ENCODE data around the gene CNKSR1.

CNKSR1 gene

GRCh38 chr1:26190373-26190987 is 13.2 kb downstream of the CNKSR1 start, which contains the start of gene CATSPER4:
CATSPER4 (plus strand) TSS chr1:26190602; CDS start chr1:26190628, 26 bp downstream.
- H3K27me3 ChIP-seq (ENCODE audit: insufficient read depth, low read length): no peaks in the 10 kb centered on the region
- H3K9ac ChIP-seq (ENCODE audit: low read depth, low read length): no peak within 1 kb of the TSS; the same call in 1 of the 2 replicates

GRCh38 chr1:26191739-26192138 is 14.4 kb downstream of the CNKSR1 start:
- no peaks in the 10 kb centered on the region for H3K36me3 ChIP-seq (ENCODE audit: insufficient read depth, low read depth, low read length)
- H3K9me3 ChIP-seq (ENCODE audit: insufficient read depth, low read depth, low read length): no peaks in the 10 kb centered on the region
- no peak overlapping the region for H3K4me3 ChIP-seq (ENCODE audit: low read length)
- no peak overlapping the region for H3K9ac ChIP-seq (ENCODE audit: low read depth, low read length)
- no peaks in the 10 kb centered on the region for H3K27me3 ChIP-seq (ENCODE audit: insufficient read depth, low read length)
- peaks cover 4% of the 10 kb centered on the region; the same call in 1 of the 2 replicates for H3K4me1 ChIP-seq (ENCODE audit: insufficient read depth, low read length)
- H3K27ac ChIP-seq (ENCODE audit: low read length): no peak overlapping the region

More at GRCh38 chr1:26190373-26190987, 13.2 kb downstream of the CNKSR1 start, which contains the start of gene CATSPER4:
- Histone ChIP-seq H3K9me3 (ENCODE audit: insufficient read depth, low read depth, low read length) (no peaks in the 10 kb centered on the region), H3K36me3 (ENCODE audit: insufficient read depth, low read depth, low read length) (0 out of 2 replicates have a peak, but pooled peaks cover 5% of the 10 kb centered on the region), H3K27ac (ENCODE audit: low read length) (no peak within 1 kb of the TSS), H3K4me3 (ENCODE audit: low read length) (peak within 1 kb of the TSS; percentile 11; the same call in 1 of the 2 replicates), H3K4me1 (ENCODE audit: insufficient read depth, low read length) (peaks cover 4% of the 10 kb centered on the region; the same call in 1 of the 2 replicates)

- Histone ChIP-seq H3K4me3 (ENCODE audit: low read length) (no peak overlapping the region), H3K9me3 (ENCODE audit: insufficient read depth, low read depth, low read length) (no peaks in the 10 kb centered on the region), H3K4me1 (ENCODE audit: insufficient read depth, low read length) (peaks cover 2% of the 10 kb centered on the region; the same call in 1 of the 2 replicates), H3K27ac (ENCODE audit: low read length) (no peak overlapping the region), H3K36me3 (ENCODE audit: insufficient read depth, low read depth, low read length) (no peaks in the 10 kb centered on the region), H3K27me3 (ENCODE audit: insufficient read depth, low read length) (no peaks in the 10 kb centered on the region), H3K9ac (ENCODE audit: low read depth, low read length) (no peak overlapping the region)
These were observed 18.5 kb downstream of the CNKSR1 start for GRCh38 chr1:26195805-26196204.

GRCh38 chr1:26197301-26197700 is 20.0 kb downstream of the CNKSR1 start:
- Histone ChIP-seq H3K9ac (ENCODE audit: low read depth, low read length) (no peak overlapping the region), H3K4me3 (ENCODE audit: low read length) (no peak overlapping the region), H3K27me3 (ENCODE audit: insufficient read depth, low read length) (no peaks in the 10 kb centered on the region; the same call in 1 of the 2 replicates), H3K36me3 (ENCODE audit: insufficient read depth, low read depth, low read length) (no peaks in the 10 kb centered on the region), H3K9me3 (ENCODE audit: insufficient read depth, low read depth, low read length) (no peaks in the 10 kb centered on the region), H3K27ac (ENCODE audit: low read length) (no peak overlapping the region), H3K4me1 (ENCODE audit: insufficient read depth, low read length) (no peaks in the 10 kb centered on the region)

- H3K9me3 ChIP-seq (ENCODE audit: insufficient read depth, low read depth, low read length): no peaks in the 10 kb centered on the region
- no peak overlapping the region for H3K9ac ChIP-seq (ENCODE audit: low read depth, low read length)
- H3K27ac ChIP-seq (ENCODE audit: low read length): no peak overlapping the region
- H3K36me3 ChIP-seq (ENCODE audit: insufficient read depth, low read depth, low read length): no peaks in the 10 kb centered on the region
- no peaks in the 10 kb centered on the region; the same call in 1 of the 2 replicates for H3K27me3 ChIP-seq (ENCODE audit: insufficient read depth, low read length)
- H3K4me1 ChIP-seq (ENCODE audit: insufficient read depth, low read length): no peaks in the 10 kb centered on the region
- H3K4me3 ChIP-seq (ENCODE audit: low read length): no peak overlapping the region
These were observed 20.5 kb downstream of the CNKSR1 start for GRCh38 chr1:26197813-26198212.

- Histone ChIP-seq H3K27ac (ENCODE audit: low read length) (no peak overlapping the region), H3K9me3 (ENCODE audit: insufficient read depth, low read depth, low read length) (no peaks in the 10 kb centered on the region), H3K4me1 (ENCODE audit: insufficient read depth, low read length) (no peaks in the 10 kb centered on the region), H3K9ac (ENCODE audit: low read depth, low read length) (no peak overlapping the region), H3K4me3 (ENCODE audit: low read length) (peak overlapping the region; percentile 48; the same call in 1 of the 2 replicates), H3K36me3 (ENCODE audit: insufficient read depth, low read depth, low read length) (no peaks in the 10 kb centered on the region), H3K27me3 (ENCODE audit: insufficient read depth, low read length) (no peaks in the 10 kb centered on the region; the same call in 1 of the 2 replicates)
These were observed 23.1 kb downstream of the CNKSR1 start for GRCh38 chr1:26200413-26200812.

GRCh38 chr1:26203642-26204318 is 26.5 kb downstream of the CNKSR1 start:
- H3K36me3 ChIP-seq (ENCODE audit: insufficient read depth, low read depth, low read length): no peaks in the 10 kb centered on the region
- no peaks in the 10 kb centered on the region; the same call in 1 of the 2 replicates for H3K27me3 ChIP-seq (ENCODE audit: insufficient read depth, low read length)

GRCh38 chr1:26210147-26210870 is 33.0 kb downstream of the CNKSR1 start:
- H3K9ac ChIP-seq (ENCODE audit: low read depth, low read length): no peak overlapping the region
- H3K9me3 ChIP-seq (ENCODE audit: insufficient read depth, low read depth, low read length): no peaks in the 10 kb centered on the region
- H3K27me3 ChIP-seq (ENCODE audit: insufficient read depth, low read length): 0 out of 2 replicates have a peak, but pooled peaks cover 3% of the 10 kb centered on the region
- no peaks in the 10 kb centered on the region for H3K4me1 ChIP-seq (ENCODE audit: insufficient read depth, low read length)
- no peak overlapping the region for H3K4me3 ChIP-seq (ENCODE audit: low read length)
- H3K36me3 ChIP-seq (ENCODE audit: insufficient read depth, low read depth, low read length): no peaks in the 10 kb centered on the region
- no peak overlapping the region for H3K27ac ChIP-seq (ENCODE audit: low read length)

More at GRCh38 chr1:26203642-26204318, 26.5 kb downstream of the CNKSR1 start:
- H3K9ac ChIP-seq (ENCODE audit: low read depth, low read length): no peak overlapping the region
- H3K9me3 ChIP-seq (ENCODE audit: insufficient read depth, low read depth, low read length): no peaks in the 10 kb centered on the region
- H3K4me3 ChIP-seq (ENCODE audit: low read length): no peak overlapping the region
- no peak overlapping the region for H3K27ac ChIP-seq (ENCODE audit: low read length)
- no peaks in the 10 kb centered on the region for H3K4me1 ChIP-seq (ENCODE audit: insufficient read depth, low read length)

GRCh38 chr1:26212726-26213125 is 35.4 kb downstream of the CNKSR1 start:
- Histone ChIP-seq H3K4me3 (ENCODE audit: low read length) (no peak overlapping the region), H3K9me3 (ENCODE audit: insufficient read depth, low read depth, low read length) (no peaks in the 10 kb centered on the region), H3K27me3 (ENCODE audit: insufficient read depth, low read length) (0 out of 2 replicates have a peak, but pooled peaks cover 3% of the 10 kb centered on the region), H3K27ac (ENCODE audit: low read length) (no peak overlapping the region), H3K9ac (ENCODE audit: low read depth, low read length) (no peak overlapping the region), H3K4me1 (ENCODE audit: insufficient read depth, low read length) (no peaks in the 10 kb centered on the region), H3K36me3 (ENCODE audit: insufficient read depth, low read depth, low read length) (no peaks in the 10 kb centered on the region)

- Histone ChIP-seq H3K9me3 (ENCODE audit: insufficient read depth, low read depth, low read length) (no peaks in the 10 kb centered on the region), H3K4me1 (ENCODE audit: insufficient read depth, low read length) (no peaks in the 10 kb centered on the region), H3K27ac (ENCODE audit: low read length) (no peak overlapping the region), H3K36me3 (ENCODE audit: insufficient read depth, low read depth, low read length) (no peaks in the 10 kb centered on the region), H3K27me3 (ENCODE audit: insufficient read depth, low read length) (0 out of 2 replicates have a peak, but pooled peaks cover 3% of the 10 kb centered on the region), H3K4me3 (ENCODE audit: low read length) (no peak overlapping the region), H3K9ac (ENCODE audit: low read depth, low read length) (no peak overlapping the region)
These were observed 36.1 kb downstream of the CNKSR1 start for GRCh38 chr1:26213335-26213905.

- Histone ChIP-seq H3K36me3 (ENCODE audit: insufficient read depth, low read depth, low read length) (no peaks in the 10 kb centered on the region), H3K4me3 (ENCODE audit: low read length) (no peak overlapping the region), H3K9ac (ENCODE audit: low read depth, low read length) (no peak overlapping the region), H3K9me3 (ENCODE audit: insufficient read depth, low read depth, low read length) (no peaks in the 10 kb centered on the region), H3K27me3 (ENCODE audit: insufficient read depth, low read length) (0 out of 2 replicates have a peak, but pooled peaks cover 3% of the 10 kb centered on the region), H3K27ac (ENCODE audit: low read length) (no peak overlapping the region), H3K4me1 (ENCODE audit: insufficient read depth, low read length) (no peaks in the 10 kb centered on the region)
These were observed 38.0 kb downstream of the CNKSR1 start for GRCh38 chr1:26215246-26215645.

Measured in iPS-20b (cell line).